ENCODE measurements around the gene MYH10.

DNA sequence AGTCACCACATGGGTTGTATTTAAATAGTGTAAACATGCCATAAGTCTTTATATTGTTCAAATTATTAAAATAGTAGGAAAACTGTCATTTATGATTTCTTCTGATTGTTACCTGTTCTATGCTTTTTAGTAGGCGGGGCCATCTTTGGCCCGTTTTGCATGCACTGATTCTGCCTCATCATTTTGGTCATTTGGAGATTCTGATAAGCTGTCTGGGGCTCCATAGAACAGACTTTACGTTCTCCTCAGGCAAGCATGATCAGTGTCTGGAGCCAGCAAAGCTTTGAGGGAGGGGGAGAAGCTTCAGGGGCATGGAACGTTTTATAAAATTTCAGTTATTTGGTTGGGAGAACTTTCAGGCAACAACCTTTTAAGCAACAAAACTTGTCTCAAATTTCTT is 186.0 kb downstream of the MYH10 start:
- no peak for TF ChIP-seq POLR2A (IDR thresholded peaks at IDR 0.05)
- TF ChIP-seq, protein P1, sequence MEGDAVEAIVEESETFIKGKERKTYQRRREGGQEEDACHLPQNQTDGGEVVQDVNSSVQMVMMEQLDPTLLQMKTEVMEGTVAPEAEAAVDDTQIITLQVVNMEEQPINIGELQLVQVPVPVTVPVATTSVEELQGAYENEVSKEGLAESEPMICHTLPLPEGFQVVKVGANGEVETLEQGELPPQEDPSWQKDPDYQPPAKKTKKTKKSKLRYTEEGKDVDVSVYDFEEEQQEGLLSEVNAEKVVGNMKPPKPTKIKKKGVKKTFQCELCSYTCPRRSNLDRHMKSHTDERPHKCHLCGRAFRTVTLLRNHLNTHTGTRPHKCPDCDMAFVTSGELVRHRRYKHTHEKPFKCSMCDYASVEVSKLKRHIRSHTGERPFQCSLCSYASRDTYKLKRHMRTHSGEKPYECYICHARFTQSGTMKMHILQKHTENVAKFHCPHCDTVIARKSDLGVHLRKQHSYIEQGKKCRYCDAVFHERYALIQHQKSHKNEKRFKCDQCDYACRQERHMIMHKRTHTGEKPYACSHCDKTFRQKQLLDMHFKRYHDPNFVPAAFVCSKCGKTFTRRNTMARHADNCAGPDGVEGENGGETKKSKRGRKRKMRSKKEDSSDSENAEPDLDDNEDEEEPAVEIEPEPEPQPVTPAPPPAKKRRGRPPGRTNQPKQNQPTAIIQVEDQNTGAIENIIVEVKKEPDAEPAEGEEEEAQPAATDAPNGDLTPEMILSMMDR (IDR thresholded peaks at IDR 0.05), result no peak
- no peak for TF ChIP-seq POLR2AphosphoS5 (IDR thresholded peaks at IDR 0.05)
